ENCODE results near the gene TNS4.

The TNS4 gene

GRCh38 chr17:40511667-40512220 is 10.3 kb upstream of the TNS4 start:
- TF ChIP-seq TCF12 (IDR thresholded peaks at IDR 0.05; ENCODE audit: low read depth) (no peak; the same call in 1 of the 2 replicates), EGR1 (IDR thresholded peaks at IDR 0.05) (no peak), NFIC (IDR thresholded peaks at IDR 0.05) (no peak), CEBPB (IDR thresholded peaks at IDR 0.05) (no peak), MAX (IDR thresholded peaks at IDR 0.05) (no peak), TEAD4 (IDR thresholded peaks at IDR 0.05) (no peak), EP300 (IDR thresholded peaks at IDR 0.05; ENCODE audit: borderline replicate concordance) (no peak), ZBTB7A (IDR thresholded peaks at IDR 0.05; ENCODE audit: low read depth) (no peak)

GRCh38 chr17:40511136-40511535 is 9.7 kb upstream of the TNS4 start:
- TF ChIP-seq USF1 (IDR thresholded peaks at IDR 0.05) (no peak), CEBPB (IDR thresholded peaks at IDR 0.05) (peak; percentile 77)

GRCh38 chr17:40510328-40510648 is 8.9 kb upstream of the TNS4 start:
- TF ChIP-seq TCF12 (IDR thresholded peaks at IDR 0.05; ENCODE audit: low read depth) (peak; percentile 97), TEAD4 (IDR thresholded peaks at IDR 0.05) (peak; percentile 90), USF1 (IDR thresholded peaks at IDR 0.05) (peak; percentile 51; the same call in 1 of the 2 replicates), TAF1 (IDR thresholded peaks at IDR 0.05; ENCODE audit: low read depth) (no peak), RAD21 (IDR thresholded peaks at IDR 0.05; ENCODE audit: low read depth) (no peak), REST (IDR thresholded peaks at IDR 0.05; ENCODE audit: low read depth) (no peak), EP300 (IDR thresholded peaks at IDR 0.05; ENCODE audit: borderline replicate concordance) (peak; percentile 97), ZBTB7A (IDR thresholded peaks at IDR 0.05; ENCODE audit: low read depth) (peak; percentile 78; the same call in 1 of the 2 replicates), FOXM1 (IDR thresholded peaks at IDR 0.05; ENCODE audit: borderline replicate concordance, low read depth) (peak; percentile 88), YY1 (IDR thresholded peaks at IDR 0.05; ENCODE audit: low read depth) (peak; percentile 71), CREB1 (IDR thresholded peaks at IDR 0.05; ENCODE audit: low read depth) (no peak), CEBPB (IDR thresholded peaks at IDR 0.05) (peak; percentile 52; the same call in 1 of the 2 replicates), NFIC (IDR thresholded peaks at IDR 0.05) (peak; percentile 99), MAX (IDR thresholded peaks at IDR 0.05) (peak; percentile 93), EGR1 (IDR thresholded peaks at IDR 0.05) (no peak)

GRCh38 chr17:40509626-40510327 is 8.4 kb upstream of the TNS4 start:
- TF ChIP-seq TEAD4 (IDR thresholded peaks at IDR 0.05) (no peak), CREB1 (IDR thresholded peaks at IDR 0.05; ENCODE audit: low read depth) (no peak), TAF1 (IDR thresholded peaks at IDR 0.05; ENCODE audit: low read depth) (no peak), FOXM1 (IDR thresholded peaks at IDR 0.05; ENCODE audit: borderline replicate concordance, low read depth) (no peak), YY1 (IDR thresholded peaks at IDR 0.05; ENCODE audit: low read depth) (no peak), REST (IDR thresholded peaks at IDR 0.05; ENCODE audit: low read depth) (no peak), TCF12 (IDR thresholded peaks at IDR 0.05; ENCODE audit: low read depth) (no peak), NFIC (IDR thresholded peaks at IDR 0.05) (no peak), ZBTB7A (IDR thresholded peaks at IDR 0.05; ENCODE audit: low read depth) (no peak)

- TF ChIP-seq CEBPB (IDR thresholded peaks at IDR 0.05) (no peak), YY1 (IDR thresholded peaks at IDR 0.05; ENCODE audit: low read depth) (no peak), USF1 (IDR thresholded peaks at IDR 0.05) (no peak), RAD21 (IDR thresholded peaks at IDR 0.05; ENCODE audit: low read depth) (no peak), TCF12 (IDR thresholded peaks at IDR 0.05; ENCODE audit: low read depth) (no peak), REST (IDR thresholded peaks at IDR 0.05; ENCODE audit: low read depth) (no peak), EGR1 (IDR thresholded peaks at IDR 0.05) (no peak), EP300 (IDR thresholded peaks at IDR 0.05; ENCODE audit: borderline replicate concordance) (no peak), TEAD4 (IDR thresholded peaks at IDR 0.05) (no peak), NFIC (IDR thresholded peaks at IDR 0.05) (no peak), CREB1 (IDR thresholded peaks at IDR 0.05; ENCODE audit: low read depth) (no peak), ZBTB7A (IDR thresholded peaks at IDR 0.05; ENCODE audit: low read depth) (no peak), FOXM1 (IDR thresholded peaks at IDR 0.05; ENCODE audit: borderline replicate concordance, low read depth) (no peak)
Measured at GRCh38 chr17:40506786-40507185, 5.4 kb upstream of the TNS4 start.
